KOPT-K1 (cell line): ENCODE measurements around the gene MEP1A.
"Not testable (repeated sequence)": the region's sequence is repeated elsewhere in the genome, so short reads cannot be mapped to it uniquely, and the experiment has no call there.

Experiments used
- H3K27ac ChIP-seq: fragments of 200-600 bp; sonication (generic); 2 replicates; pipeline ENCODE4 v1.5.1; 2016; ENCODE audit warnings: antibody characterized with exemption, mild to moderate bottlenecking, low read depth, low read length; ENCODE audit not compliant: poor library complexity, severe bottlenecking
- H3K36me3 ChIP-seq: fragments of 200-600 bp; sonication (generic); 2 replicates; pipeline ENCODE4 v1.5.1; 2017; ENCODE audit warnings: antibody characterized with exemption, mild to moderate bottlenecking, low read length, moderate library complexity; ENCODE audit not compliant: insufficient read depth
- H3K9me3 ChIP-seq: fragments of 200-600 bp; sonication (generic); 2 replicates; pipeline ENCODE4 v1.5.1; 2017; ENCODE audit warnings: antibody characterized with exemption, low read length, mild to moderate bottlenecking; ENCODE audit not compliant: insufficient read depth, poor library complexity, severe bottlenecking

MEP1A gene

DNA sequence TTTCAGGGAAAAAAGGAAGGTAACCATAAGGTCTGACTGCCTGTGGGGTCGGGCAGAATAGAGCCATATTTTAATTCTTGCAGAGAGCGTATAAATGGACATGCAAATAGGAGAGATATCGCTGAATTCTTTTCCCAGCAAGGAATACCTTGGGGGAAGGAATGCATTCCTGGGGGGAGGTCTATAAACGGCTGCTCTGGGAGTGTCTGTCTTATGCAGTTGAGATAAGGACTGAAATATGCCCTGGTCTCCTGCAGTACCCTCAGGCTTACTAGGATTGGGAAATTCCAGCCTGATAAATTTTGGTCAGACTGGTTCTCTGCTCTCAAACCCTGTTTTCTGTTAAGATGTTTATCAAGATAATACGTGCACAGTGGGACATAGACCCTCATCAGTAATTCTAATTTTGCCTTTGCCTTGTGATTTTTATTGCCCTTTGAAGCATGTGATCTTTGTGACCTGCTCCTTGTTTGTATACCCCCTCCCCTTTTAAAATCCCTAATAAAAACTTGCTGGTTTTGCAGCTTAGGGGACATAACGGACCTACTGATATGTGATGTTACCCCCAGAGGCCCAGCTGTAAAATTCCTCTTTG, 49.2 kb downstream of the MEP1A start:
- H3K27ac ChIP-seq, H3K36me3 ChIP-seq: not testable (repeated sequence)
- H3K9me3 ChIP-seq = peaks cover 29% of the 10 kb centered on the region

DNA sequence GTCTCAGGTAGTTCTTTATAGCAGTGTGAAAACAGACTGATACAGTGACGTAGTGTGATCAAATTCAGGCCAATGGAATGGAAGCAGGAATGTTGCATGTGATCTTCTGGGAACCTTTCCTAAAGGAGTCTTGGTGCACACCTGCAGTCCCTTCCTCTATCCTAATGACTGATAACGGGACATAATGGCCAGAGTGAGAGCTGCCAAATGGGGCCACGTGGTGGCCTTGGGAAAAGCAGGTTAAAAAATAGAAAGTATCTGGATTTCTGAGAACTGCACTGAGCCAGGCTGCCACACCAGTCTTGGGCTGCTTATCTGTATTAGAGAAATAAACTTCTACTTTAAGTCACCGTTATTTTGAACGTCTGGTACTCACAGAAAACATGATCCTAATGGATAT, 51.9 kb downstream of the MEP1A start:
- no peak overlapping the region for H3K27ac ChIP-seq
- no peaks in the 10 kb centered on the region for H3K36me3 ChIP-seq
- H3K9me3 ChIP-seq = peaks cover 29% of the 10 kb centered on the region

DNA sequence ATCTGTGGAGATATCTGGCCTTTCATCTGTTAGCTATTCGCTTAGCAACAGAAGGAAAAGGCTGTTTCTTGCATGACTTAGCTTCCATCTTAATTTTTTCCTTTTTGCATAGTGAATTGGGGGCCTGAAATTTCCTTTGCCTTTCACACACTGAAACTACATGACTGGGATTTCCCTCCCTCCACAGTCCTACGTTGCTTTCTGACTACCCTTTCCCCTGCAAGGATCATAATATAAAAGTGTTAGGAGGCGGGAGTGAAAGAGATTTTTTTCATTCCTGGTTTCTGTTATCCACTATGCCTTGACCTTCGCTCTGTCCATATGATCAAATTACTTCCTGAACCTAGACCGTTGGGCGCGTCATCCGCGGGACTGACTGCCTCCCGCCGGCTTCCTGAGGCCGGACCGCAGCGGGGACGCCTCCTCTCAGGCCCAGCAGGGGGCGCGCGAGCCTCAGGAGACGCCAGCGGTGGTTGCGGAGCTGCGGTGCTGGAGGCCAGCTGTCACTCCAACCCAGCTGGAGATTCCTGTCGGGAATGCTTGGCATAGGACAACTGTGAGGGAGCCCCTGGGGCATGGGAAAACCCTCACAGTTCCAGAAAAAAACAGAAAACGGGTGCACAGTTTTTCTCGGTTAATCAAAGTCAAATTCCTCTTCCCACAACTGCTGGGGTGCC, 55.6 kb downstream of the MEP1A start:
- H3K9me3 ChIP-seq = peaks cover 7% of the 10 kb centered on the region
- no peaks in the 10 kb centered on the region for H3K36me3 ChIP-seq
- no peak overlapping the region for H3K27ac ChIP-seq

DNA sequence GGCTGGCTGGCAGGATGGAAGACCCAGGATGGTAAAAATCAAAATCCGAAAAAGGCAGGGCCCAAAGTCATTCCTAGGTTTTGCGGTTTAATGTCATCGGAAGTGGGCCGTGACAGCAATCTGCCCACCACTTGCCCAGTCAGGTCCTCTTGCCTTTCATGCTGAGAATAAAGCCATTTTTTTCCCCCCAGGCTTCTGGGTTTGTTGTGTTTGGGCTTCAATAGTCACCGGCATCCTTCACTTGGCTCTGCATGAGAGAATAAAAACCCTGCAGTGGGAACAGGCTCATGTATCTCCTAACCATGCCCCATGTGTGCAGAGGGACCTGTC, 56.1 kb downstream of the MEP1A start:
- Histone ChIP-seq H3K36me3 (no peaks in the 10 kb centered on the region), H3K27ac (no peak overlapping the region), H3K9me3 (peaks cover 7% of the 10 kb centered on the region)

DNA sequence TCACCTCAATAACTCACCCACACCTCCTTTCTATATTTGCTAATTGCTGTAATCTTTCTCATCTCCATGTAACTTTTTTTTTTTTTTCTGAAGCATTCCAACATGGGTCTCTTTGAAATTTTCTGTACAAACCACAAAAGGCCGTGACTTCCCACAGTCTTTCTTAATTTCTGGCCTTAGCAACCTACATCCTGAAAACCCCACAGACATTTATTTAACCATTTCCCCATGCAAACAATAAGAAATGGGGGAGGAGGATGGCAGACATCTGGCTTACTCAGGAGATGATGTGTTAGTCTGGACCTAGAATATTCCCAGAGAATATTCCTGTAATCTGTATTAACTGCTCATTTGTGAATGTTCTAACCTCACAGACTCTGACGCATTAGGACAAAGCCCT, 57.6 kb downstream of the MEP1A start:
- Histone ChIP-seq H3K27ac (no peak overlapping the region), H3K9me3 (no peaks in the 10 kb centered on the region)

DNA sequence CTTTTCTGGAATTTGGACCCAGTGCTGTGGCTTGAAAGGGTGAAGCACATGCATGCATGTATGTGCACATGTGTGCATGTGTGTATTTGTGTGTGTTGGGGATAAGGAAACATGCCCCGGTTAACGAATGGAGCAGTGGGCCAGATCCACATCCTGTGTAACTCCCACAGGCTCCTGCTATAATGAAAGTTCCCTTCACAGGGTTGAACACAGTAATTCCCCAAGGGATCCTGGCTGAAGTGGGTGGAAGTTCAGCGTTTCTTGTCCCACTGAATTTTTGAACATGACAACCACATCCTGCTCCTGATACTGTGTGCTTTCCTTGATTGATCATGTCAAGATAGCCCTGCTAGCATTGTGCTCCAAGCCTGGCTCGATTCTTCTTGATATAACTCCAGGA, 58.4 kb downstream of the MEP1A start:
- H3K9me3 ChIP-seq, H3K27ac ChIP-seq: not testable (repeated sequence)

More for the DNA sequence above, 57.6 kb downstream of the MEP1A start:
- no peaks in the 10 kb centered on the region for H3K36me3 ChIP-seq

DNA sequence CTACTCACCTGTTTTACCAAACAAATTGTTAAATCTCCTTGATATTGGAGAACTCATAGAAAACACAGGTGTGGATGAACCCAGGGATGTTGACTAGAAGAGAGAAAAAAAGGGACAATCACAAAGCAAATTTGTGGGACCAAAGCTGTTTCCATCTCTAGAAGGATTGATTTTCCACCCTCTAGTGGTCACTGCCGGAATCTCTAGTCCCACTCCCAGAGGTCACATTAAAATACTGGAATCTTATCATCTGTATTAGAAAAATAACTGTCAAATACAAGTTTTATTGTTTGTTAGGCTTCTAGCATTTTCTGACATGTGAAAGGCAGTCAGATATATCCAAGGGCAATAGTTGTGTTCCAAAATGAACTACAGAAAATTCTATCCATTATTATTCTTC, 62.8 kb downstream of the MEP1A start:
- not testable (repeated sequence) for H3K27ac ChIP-seq, H3K9me3 ChIP-seq, H3K36me3 ChIP-seq

More for the DNA sequence above, 58.4 kb downstream of the MEP1A start:
- not testable (repeated sequence) for H3K36me3 ChIP-seq

DNA sequence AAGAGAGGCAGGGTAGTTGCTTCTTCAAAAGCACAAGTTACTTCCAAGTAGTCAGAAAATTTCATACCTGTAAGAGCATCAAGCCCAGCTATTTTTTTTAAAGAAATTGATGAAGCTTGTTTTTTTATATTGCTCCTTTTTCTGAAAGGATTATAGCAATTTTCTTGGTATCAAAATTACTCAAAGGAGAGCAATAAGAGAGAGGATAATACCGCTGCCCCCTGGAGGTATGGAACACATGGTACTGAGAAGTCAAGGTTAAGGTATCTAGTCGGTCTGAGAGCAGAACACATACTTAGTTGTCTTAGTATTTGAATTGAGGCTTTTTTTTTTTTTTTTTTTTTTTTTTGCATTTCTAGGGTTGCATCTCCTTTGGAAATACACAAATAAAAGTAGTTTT, 69.2 kb downstream of the MEP1A start:
- Histone ChIP-seq H3K27ac (no peak overlapping the region), H3K9me3 (no peaks in the 10 kb centered on the region), H3K36me3 (no peaks in the 10 kb centered on the region)

DNA sequence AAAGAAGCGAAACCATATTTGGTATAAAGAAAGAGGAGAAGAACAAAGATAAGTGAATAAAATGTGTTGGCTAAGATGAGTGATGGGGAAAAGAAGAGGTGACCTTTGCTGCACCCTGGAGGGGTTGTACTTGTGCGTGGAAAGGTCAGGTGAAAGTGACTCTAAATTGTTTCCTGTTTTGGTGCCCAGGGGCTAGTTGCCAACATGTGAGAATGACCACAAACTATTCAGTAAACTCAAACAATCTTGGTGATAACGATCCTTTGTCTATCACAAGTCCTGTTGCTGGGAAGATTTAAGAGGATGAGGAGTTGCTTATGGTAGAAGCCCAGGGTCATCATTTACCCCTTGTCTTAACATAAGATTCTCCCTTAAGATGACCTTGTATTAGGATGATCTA, 70.6 kb downstream of the MEP1A start:
- Histone ChIP-seq H3K36me3 (no peaks in the 10 kb centered on the region), H3K9me3 (no peaks in the 10 kb centered on the region), H3K27ac (no peak overlapping the region)

DNA sequence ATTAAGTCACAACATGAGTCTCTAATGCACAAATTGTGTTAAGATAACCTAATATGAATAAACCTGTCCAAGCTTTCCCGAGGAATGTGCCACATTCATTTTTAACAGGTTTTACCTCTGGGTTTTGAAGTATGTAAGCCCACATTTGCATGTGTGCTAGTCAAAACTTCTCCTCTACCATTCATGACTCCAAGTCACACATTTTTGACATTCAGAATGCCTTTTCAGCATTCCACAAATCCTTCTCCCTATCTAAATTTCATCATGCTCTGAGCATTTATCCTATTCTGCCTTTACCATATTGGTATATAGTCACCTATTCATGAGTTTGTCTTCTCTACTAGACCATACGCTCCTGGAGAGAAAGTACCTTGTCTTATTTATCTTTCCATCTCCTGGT, 72.0 kb downstream of the MEP1A start:
- H3K27ac ChIP-seq = no peak overlapping the region
- no peaks in the 10 kb centered on the region for H3K9me3 ChIP-seq
- no peaks in the 10 kb centered on the region for H3K36me3 ChIP-seq

DNA sequence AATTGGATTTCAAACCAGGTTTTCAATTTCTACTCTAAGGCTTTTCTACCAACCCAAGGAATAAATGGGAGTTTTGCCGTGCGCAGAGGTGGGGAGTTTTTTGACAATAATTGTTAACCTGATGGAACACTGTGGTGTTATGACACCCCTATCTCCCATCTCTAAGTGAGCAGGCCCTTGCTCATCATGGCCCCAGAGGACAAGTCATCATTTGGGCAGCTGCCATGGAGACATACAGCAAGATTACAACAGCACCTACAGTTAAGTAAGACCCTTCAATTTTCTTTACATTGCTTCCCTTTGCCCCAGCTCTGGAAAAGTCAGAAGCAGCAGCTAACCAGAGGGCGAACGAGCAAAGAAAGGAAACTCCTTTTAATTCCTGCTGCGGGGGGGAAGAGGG, 74.2 kb downstream of the MEP1A start:
- Histone ChIP-seq H3K9me3 (no peaks in the 10 kb centered on the region), H3K27ac (no peak overlapping the region), H3K36me3 (no peaks in the 10 kb centered on the region)

DNA sequence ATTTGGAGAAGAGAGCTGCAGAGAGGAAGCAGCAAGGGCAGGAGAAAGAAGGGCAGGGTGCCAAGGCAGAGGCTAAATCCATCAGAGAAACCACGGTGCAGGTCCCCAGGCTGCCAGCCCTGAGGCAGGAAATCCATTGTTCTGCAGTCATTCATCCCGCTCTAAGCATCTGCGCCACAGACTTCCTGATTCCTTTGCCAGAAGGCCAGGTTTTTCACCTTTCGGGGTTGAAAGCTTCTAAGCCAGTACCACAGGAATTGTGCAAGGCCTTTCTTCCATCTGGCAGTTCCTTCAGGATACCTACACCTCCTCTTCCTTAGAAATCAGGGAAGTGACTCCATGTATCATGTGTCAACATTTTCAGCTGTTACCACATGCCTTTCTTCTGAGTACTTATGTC, 82.9 kb downstream of the MEP1A start:
- no peaks in the 10 kb centered on the region for H3K9me3 ChIP-seq
- no peak overlapping the region for H3K27ac ChIP-seq
- H3K36me3 ChIP-seq = no peaks in the 10 kb centered on the region

DNA sequence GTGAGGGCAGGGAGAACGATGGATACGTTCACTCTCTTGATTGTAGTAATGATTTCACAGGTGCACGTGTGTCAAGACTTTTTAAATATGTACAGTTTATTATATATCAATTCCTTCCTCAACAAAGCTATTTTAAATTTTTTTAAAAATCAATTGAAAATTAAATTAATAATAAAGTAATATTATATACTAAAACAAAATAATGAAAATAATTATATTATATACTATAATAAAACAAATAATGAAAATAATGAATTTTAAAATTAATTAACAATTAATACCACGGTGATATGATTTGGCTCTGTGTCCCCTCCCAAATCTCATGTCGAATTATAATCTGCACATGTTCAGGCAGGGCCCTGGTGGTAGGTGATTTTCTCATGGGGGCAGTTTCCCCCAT, 85.8 kb downstream of the MEP1A start:
- no peaks in the 10 kb centered on the region for H3K9me3 ChIP-seq
- no peak overlapping the region for H3K27ac ChIP-seq
- H3K36me3 ChIP-seq = no peaks in the 10 kb centered on the region

DNA sequence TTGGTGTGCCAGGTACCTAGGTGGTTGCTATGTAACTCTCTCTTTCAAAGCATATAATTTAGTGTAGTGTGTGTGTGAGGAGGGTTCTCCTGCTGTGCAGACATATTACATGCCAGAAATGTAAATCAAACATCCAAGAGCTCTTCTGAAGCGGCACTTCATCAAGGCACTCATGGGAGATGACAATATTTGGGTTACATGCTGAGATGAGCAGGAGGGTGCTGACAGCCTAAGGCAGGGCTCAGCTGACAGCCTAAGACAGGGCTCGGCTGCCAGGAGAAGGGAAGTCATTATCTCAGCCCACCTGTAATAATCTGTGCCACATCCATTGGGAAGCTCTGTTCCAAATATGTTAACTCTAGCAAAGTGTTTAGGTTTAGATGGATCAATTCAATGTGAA, 89.5 kb downstream of the MEP1A start:
- Histone ChIP-seq H3K36me3 (no peaks in the 10 kb centered on the region), H3K27ac (no peak overlapping the region), H3K9me3 (no peaks in the 10 kb centered on the region)

DNA sequence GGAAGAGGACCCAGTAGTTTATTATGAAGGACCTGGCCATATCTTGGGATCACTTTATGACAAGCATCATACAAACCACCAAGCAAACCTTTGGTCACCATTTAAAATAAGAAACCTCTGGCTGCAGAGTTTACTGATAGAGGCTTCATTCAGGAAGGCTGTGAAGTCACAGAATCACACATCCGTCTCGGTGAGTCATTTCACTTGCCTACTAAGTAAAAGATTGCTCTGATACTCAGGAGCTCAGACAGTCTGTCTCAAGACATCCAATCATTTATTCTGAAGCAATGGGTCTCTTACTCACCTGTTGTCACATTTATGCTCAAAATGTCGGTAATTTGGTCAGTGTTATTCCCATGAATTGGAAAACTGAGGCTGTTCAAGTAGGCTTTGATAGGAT, 94.8 kb downstream of the MEP1A start:
- Histone ChIP-seq H3K36me3 (no peaks in the 10 kb centered on the region), H3K27ac (no peak overlapping the region), H3K9me3 (no peaks in the 10 kb centered on the region)

DNA sequence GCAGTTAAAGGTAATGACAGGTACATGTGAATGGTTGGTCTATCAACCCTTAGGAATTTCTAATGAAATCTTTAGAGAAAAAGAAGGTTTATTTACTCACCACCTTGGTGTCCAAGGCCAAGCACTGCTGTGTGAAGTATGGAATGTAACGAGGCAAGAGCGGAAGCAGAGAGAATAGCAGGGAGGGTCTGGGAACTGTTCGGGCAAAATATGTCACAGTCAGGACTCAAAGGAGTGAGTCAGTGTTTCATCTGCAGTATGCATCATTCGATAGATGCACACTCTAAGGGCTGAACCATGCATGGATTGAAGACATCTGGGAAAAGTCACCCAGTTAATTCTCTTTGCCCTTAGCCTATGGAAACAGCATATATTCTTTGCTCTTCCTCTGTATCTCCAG, 95.4 kb downstream of the MEP1A start:
- Histone ChIP-seq H3K36me3 (no peaks in the 10 kb centered on the region), H3K9me3 (no peaks in the 10 kb centered on the region), H3K27ac (no peak overlapping the region)
